Breast epithelium (tissue), 3 donors: Measurements from ENCODE around the gene FNDC11.

Source experiments
- POLR2A ChIP-seq: fragments of 450-650 bp; IDR thresholded peaks from one replicate; pipeline ENCODE4 v1.6.1; 2016; ENCODE audit warnings: antibody characterized with exemption, mild to moderate bottlenecking, moderate library complexity
- TF ChIP-seq, protein P1 (sequence below), 3 donors: fragments of 450-650 bp; IDR thresholded peaks; one replicate each; pipeline ENCODE4 v1.5.1; 2016 to 2017; ENCODE audit warnings: antibody characterized with exemption in 3 of 3, mild to moderate bottlenecking in 3 of 3, moderate library complexity in 3 of 3

DNA sequence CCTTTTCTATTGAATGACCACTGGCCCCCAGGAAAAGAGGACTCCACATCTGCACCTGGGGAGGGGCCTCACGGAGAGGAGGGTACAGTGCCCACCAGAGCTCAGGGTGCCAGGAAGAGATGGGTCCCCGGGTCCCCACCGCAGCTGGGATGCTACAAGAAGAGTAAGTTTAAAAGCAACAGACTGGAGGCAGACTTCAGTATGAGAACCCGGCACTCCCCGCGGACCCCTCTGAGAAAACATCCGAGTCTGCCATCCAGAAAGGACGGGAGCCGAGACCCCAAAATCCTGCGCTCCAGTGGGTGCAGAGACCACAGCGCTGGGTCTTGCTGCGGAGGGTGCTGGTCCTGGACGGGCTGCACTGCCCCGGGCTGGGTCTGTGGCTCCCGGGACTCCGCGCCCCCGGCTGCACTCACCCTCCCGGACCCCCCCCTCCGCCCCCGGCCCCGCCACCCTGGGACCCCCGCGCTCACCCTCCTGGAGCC lies 19.7 kb downstream of the FNDC11 start:
- TF ChIP-seq, protein P1, sequence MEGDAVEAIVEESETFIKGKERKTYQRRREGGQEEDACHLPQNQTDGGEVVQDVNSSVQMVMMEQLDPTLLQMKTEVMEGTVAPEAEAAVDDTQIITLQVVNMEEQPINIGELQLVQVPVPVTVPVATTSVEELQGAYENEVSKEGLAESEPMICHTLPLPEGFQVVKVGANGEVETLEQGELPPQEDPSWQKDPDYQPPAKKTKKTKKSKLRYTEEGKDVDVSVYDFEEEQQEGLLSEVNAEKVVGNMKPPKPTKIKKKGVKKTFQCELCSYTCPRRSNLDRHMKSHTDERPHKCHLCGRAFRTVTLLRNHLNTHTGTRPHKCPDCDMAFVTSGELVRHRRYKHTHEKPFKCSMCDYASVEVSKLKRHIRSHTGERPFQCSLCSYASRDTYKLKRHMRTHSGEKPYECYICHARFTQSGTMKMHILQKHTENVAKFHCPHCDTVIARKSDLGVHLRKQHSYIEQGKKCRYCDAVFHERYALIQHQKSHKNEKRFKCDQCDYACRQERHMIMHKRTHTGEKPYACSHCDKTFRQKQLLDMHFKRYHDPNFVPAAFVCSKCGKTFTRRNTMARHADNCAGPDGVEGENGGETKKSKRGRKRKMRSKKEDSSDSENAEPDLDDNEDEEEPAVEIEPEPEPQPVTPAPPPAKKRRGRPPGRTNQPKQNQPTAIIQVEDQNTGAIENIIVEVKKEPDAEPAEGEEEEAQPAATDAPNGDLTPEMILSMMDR (IDR thresholded peaks at IDR 0.05): no peak
- TF ChIP-seq POLR2A: no peak
